Stimulated activated CD4-positive, alpha-beta T cell treated with anti-CD3 and anti-CD28 coated beads, Interleukin-4, amount 100 ng/mL, for 1 hour (primary cell): ENCODE data around the gene HEXA.

Experiments
- DNase-seq: peaks from one replicate; pipeline ENCODE4 v3.0.0-alpha.2; 2020

Gene HEXA

GRCh38 chr15:72318408-72318942, 57.3 kb downstream of the HEXA start:
- no peak for DNase-seq

- DNase-seq, result no peak
Measured at GRCh38 chr15:72315706-72316370, 60.0 kb downstream of the HEXA start.

- no peak for DNase-seq
Measured at GRCh38 chr15:72313881-72314280, 61.9 kb downstream of the HEXA start.

GRCh38 chr15:72313448-72313840, 62.4 kb downstream of the HEXA start:
- DNase-seq, result no peak

GRCh38 chr15:72312605-72313447, 63.0 kb downstream of the HEXA start:
- DNase-seq, result peak; percentile 58

- DNase-seq, result no peak
Measured at GRCh38 chr15:72307026-72307425, 68.8 kb downstream of the HEXA start.

GRCh38 chr15:72306211-72306785, 69.5 kb downstream of the HEXA start:
- DNase-seq, result peak; percentile 12

GRCh38 chr15:72304596-72304995, 71.2 kb downstream of the HEXA start:
- no peak for DNase-seq

- no peak for DNase-seq
Measured at GRCh38 chr15:72302955-72303354, 72.9 kb downstream of the HEXA start.
